ENCODE data around the gene SLC25A36. TPM values are rescaled to one million over a fixed set of nuclear protein-coding genes. Genes with fewer than 3 reads are reported as not detected.
"Not testable (repeated sequence)": the region's sequence is repeated elsewhere in the genome, so short reads cannot be mapped to it uniquely, and the experiment has no call there.

Gene SLC25A36
- total RNA-seq, 1 donor from 2014 or later, result 156 TPM

GRCh38 chr3:141009496-141009895 lies 67.9 kb downstream of the SLC25A36 start:
- H3K9me3 Mint-ChIP-seq, result peaks cover 12% of the 10 kb centered on the region
- peaks cover 2% of the 10 kb centered on the region for H3K4me1 Mint-ChIP-seq
- TF ChIP-seq CTCF (IDR thresholded peaks at IDR 0.05; ENCODE audit: unreplicated experiment), result no peak
- no peak overlapping the region for H3K27ac Mint-ChIP-seq
- no peak for DNase-seq (ENCODE audit: low spot score in 2 of 2, unreplicated experiment in 2 of 2)
- peaks cover 3% of the 10 kb centered on the region for H3K27me3 Mint-ChIP-seq (ENCODE audit: low read depth)
- H3K4me3 Mint-ChIP-seq, result no peak overlapping the region
- H3K36me3 Mint-ChIP-seq, result no peaks in the 10 kb centered on the region

DNA sequence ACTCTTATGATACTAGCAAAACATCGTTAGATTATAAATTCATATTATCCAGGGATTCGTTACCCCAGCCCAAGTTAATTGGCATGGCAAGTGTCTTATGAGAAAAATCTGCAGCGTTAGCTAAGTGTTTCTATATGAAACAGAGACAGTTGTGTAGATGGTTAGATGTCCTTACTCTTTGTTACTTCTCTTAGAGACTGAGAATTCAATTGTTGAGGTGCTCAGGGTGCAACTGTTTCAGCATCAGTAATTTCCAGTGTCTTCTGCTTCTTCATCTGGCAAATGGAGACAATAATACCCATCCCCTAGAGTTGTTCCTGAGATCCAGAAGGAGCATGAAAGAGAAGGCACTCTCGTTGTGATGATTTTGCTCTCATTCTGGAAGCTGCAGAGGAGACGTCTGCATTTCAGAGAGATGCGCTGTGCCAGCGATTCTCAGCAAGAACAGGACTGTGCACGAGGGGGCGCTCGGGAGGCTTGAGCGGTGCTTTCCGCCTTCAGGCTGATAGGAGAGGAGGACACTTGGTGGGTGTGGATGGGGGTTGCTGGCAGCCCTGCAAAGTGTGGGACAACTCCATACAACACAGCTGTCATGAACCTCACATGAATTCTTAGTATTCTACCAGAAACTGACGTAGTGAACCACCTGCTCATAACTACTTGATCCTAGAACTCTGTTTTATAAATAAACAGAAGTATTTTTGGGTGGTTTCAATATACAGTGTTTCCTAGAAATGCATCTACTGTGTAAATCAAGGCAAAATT lies 69.8 kb downstream of the SLC25A36 start:
- H3K27ac Mint-ChIP-seq, result no peak overlapping the region

GRCh38 chr3:141011997-141012262 lies 70.3 kb downstream of the SLC25A36 start:
- H3K4me3 Mint-ChIP-seq, result no peak overlapping the region
- DNase-seq (ENCODE audit: low spot score in 2 of 2, unreplicated experiment in 2 of 2), result no peak
- no peak for TF ChIP-seq CTCF (IDR thresholded peaks at IDR 0.05; ENCODE audit: unreplicated experiment)
- peaks cover 3% of the 10 kb centered on the region for H3K27me3 Mint-ChIP-seq (ENCODE audit: low read depth)
- peaks cover 2% of the 10 kb centered on the region for H3K4me1 Mint-ChIP-seq
- H3K27ac Mint-ChIP-seq, result no peak overlapping the region
- peaks cover 7% of the 10 kb centered on the region for H3K9me3 Mint-ChIP-seq
- no peaks in the 10 kb centered on the region for H3K36me3 Mint-ChIP-seq

More for the DNA sequence above, 69.8 kb downstream of the SLC25A36 start:
- Mint-ChIP-seq H3K4me3 (no peak overlapping the region), H3K36me3 (no peaks in the 10 kb centered on the region), H3K27me3 (ENCODE audit: low read depth) (peaks cover 3% of the 10 kb centered on the region), H3K4me1 (peaks cover 2% of the 10 kb centered on the region), H3K9me3 (peaks cover 9% of the 10 kb centered on the region)
- DNase-seq (ENCODE audit: low spot score in 2 of 2, unreplicated experiment in 2 of 2), result peak; percentile 68 to 92
- peak; percentile 76 for TF ChIP-seq CTCF (IDR thresholded peaks at IDR 0.05; ENCODE audit: unreplicated experiment)

DNA sequence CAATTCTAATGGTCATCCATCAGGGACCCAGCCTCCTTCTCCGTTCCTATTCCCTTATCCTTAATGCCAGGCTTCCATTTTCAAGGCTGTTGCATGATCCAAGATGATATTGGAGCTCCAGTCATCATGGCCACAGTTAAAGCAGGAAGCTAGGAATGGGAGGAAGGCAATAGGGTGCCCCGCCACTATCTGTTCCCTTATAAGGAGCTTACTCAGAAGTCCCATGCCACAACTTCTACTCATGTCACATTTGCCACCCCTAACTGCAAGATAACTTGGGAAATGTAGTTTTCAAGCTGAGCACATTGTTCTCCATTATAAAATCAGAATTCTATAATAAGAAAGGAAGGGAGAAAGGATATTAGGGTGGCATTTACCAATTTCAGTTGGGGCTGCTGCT lies 70.9 kb downstream of the SLC25A36 start:
- Mint-ChIP-seq H3K36me3 (no peaks in the 10 kb centered on the region), H3K9me3 (peaks cover 4% of the 10 kb centered on the region), H3K4me3 (no peak overlapping the region), H3K4me1 (peaks cover 2% of the 10 kb centered on the region), H3K27ac (no peak overlapping the region), H3K27me3 (ENCODE audit: low read depth) (peaks cover 3% of the 10 kb centered on the region)
- DNase-seq (ENCODE audit: low spot score in 2 of 2, unreplicated experiment in 2 of 2), result no peak
- no peak for TF ChIP-seq CTCF (IDR thresholded peaks at IDR 0.05; ENCODE audit: unreplicated experiment)

GRCh38 chr3:141015481-141015880 lies 73.8 kb downstream of the SLC25A36 start:
- TF ChIP-seq CTCF (IDR thresholded peaks at IDR 0.05; ENCODE audit: unreplicated experiment), result no peak
- H3K27me3 Mint-ChIP-seq (ENCODE audit: low read depth), result peaks cover 3% of the 10 kb centered on the region
- DNase-seq (ENCODE audit: low spot score in 2 of 2, unreplicated experiment in 2 of 2), result no peak
- H3K27ac Mint-ChIP-seq, result no peak overlapping the region
- no peak overlapping the region for H3K4me3 Mint-ChIP-seq
- peaks cover 2% of the 10 kb centered on the region for H3K4me1 Mint-ChIP-seq
- no peaks in the 10 kb centered on the region for H3K36me3 Mint-ChIP-seq
- peaks cover 11% of the 10 kb centered on the region for H3K9me3 Mint-ChIP-seq

- H3K9me3 Mint-ChIP-seq, result peaks cover 11% of the 10 kb centered on the region
- not testable (repeated sequence) for H3K27me3 Mint-ChIP-seq (ENCODE audit: low read depth); H3K4me1 Mint-ChIP-seq
Measured at GRCh38 chr3:141017366-141018322, 76.0 kb downstream of the SLC25A36 start.

More at GRCh38 chr3:141017366-141018322, 76.0 kb downstream of the SLC25A36 start:
- not testable (repeated sequence) for DNase-seq (ENCODE audit: low spot score in 2 of 2, unreplicated experiment in 2 of 2); H3K27ac Mint-ChIP-seq; H3K36me3 Mint-ChIP-seq; H3K4me3 Mint-ChIP-seq
